Vagina (tissue), 2 donors: ENCODE measurements around the gene NRXN3.

ENCODE experiments used
- POLR2AphosphoS5 ChIP-seq, 2 donors: sonication (generic); formaldehyde crosslinking; IDR thresholded peaks; one replicate each; pipeline ENCODE4 v1.9.0; 2017; ENCODE audit warnings: antibody characterized with exemption in 2 of 2, mild to moderate bottlenecking in 2 of 2, low read depth in 1 of 2; ENCODE audit not compliant: insufficient read depth in 1 of 2
- TF ChIP-seq, protein P1 (sequence below), 3 experiments: fragments of 450-650 bp in 2 of 3; fragments of 200-600 bp in 1 of 3; sonication (generic) in 1 of 3; IDR thresholded peaks; one replicate each; pipeline ENCODE4 v1.5.1; 2017 to 2019; ENCODE audit warnings: antibody characterized with exemption in 3 of 3, mild to moderate bottlenecking in 2 of 3, moderate library complexity in 2 of 3

DNA sequence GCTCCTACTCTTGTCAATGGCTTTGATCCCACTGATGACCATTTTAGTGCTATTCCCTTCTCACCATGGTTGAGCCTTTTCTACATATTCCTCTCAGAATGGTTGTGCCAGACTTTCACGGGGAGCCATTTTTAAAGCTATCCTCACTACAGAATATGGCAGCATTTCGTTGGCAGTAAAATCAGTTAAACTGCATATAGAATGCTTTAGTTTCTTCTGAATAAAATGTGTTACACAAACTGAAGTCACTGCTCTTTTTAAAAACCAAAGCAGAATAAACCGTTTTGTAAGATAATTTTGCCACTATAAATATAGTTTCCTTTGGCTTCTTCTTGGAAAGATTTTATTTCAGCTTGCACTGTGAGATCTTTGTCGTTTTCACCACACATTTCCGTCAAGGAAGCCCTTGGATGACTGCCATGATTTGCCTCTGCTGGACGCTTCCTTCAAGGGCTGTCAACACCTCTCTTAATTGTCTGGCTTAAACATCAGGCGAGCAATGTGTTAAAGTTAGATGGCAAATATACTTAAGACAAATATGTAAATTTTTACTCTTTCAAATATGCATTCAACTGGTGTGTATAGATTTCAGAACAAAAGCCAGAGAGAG, 1416.9 kb downstream of the NRXN3 start:
- TF ChIP-seq, protein P1, sequence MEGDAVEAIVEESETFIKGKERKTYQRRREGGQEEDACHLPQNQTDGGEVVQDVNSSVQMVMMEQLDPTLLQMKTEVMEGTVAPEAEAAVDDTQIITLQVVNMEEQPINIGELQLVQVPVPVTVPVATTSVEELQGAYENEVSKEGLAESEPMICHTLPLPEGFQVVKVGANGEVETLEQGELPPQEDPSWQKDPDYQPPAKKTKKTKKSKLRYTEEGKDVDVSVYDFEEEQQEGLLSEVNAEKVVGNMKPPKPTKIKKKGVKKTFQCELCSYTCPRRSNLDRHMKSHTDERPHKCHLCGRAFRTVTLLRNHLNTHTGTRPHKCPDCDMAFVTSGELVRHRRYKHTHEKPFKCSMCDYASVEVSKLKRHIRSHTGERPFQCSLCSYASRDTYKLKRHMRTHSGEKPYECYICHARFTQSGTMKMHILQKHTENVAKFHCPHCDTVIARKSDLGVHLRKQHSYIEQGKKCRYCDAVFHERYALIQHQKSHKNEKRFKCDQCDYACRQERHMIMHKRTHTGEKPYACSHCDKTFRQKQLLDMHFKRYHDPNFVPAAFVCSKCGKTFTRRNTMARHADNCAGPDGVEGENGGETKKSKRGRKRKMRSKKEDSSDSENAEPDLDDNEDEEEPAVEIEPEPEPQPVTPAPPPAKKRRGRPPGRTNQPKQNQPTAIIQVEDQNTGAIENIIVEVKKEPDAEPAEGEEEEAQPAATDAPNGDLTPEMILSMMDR (IDR thresholded peaks at IDR 0.05): no peak
- no peak for TF ChIP-seq POLR2AphosphoS5 (IDR thresholded peaks at IDR 0.05; ENCODE audit: insufficient read depth in 1 of 2, low read depth in 1 of 2)
